Measurements from ENCODE around the gene USP25. TPM values are rescaled to one million over a fixed set of nuclear protein-coding genes. Genes with fewer than 3 reads are reported as not detected.

Gene USP25
- total RNA-seq, 4 donors from 2014 or later, result 42.4 to 67.4 (median 49.8) TPM

DNA sequence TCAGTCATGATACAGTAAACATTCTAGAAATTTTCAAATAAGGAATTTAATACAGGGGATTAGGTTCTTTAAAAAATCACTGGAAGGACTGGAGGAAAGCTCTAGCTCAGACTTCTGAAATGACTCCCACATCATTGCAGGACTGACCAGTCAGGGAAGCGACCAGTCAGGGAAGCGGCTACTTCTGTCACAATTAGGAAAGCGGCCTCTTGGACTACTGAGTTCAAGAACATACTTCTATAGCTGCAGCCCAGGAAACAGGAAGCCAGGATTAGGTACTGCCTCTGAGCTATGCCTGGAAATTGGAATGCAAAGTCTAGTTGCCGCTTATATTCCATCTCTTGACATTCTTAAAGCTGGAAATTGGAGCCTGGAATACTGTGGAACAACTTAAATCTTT is 45.5 kb downstream of the USP25 start:
- Histone ChIP-seq H3K27me3 (no peaks in the 10 kb centered on the region), H3K4me1 (no peaks in the 10 kb centered on the region), H3K4me3 (replicated peaks in 1 of 3) (no peak overlapping the region), H3K27ac (no peak overlapping the region), H3K36me3 (no peaks in the 10 kb centered on the region), H3K9me3 (no peaks in the 10 kb centered on the region)
- WGBS, 2 donors, result 96 to 97% methylated on average over 4 of the region's 4 CpGs
- DNase-seq, result no peak
- TF ChIP-seq POLR2A (IDR thresholded peaks at IDR 0.05), result no peak
- TF ChIP-seq, protein P1, sequence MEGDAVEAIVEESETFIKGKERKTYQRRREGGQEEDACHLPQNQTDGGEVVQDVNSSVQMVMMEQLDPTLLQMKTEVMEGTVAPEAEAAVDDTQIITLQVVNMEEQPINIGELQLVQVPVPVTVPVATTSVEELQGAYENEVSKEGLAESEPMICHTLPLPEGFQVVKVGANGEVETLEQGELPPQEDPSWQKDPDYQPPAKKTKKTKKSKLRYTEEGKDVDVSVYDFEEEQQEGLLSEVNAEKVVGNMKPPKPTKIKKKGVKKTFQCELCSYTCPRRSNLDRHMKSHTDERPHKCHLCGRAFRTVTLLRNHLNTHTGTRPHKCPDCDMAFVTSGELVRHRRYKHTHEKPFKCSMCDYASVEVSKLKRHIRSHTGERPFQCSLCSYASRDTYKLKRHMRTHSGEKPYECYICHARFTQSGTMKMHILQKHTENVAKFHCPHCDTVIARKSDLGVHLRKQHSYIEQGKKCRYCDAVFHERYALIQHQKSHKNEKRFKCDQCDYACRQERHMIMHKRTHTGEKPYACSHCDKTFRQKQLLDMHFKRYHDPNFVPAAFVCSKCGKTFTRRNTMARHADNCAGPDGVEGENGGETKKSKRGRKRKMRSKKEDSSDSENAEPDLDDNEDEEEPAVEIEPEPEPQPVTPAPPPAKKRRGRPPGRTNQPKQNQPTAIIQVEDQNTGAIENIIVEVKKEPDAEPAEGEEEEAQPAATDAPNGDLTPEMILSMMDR (IDR thresholded peaks at IDR 0.05), result no peak
- intact Hi-C loops (cut with DNase I), result no loop called here

GRCh38 chr21:15775981-15776380 is 46.2 kb downstream of the USP25 start:
- intact Hi-C loops (cut with DNase I), result no loop called here
- no peak overlapping the region for H3K27ac ChIP-seq
- DNase-seq, result no peak
- no peaks in the 10 kb centered on the region for H3K36me3 ChIP-seq
- H3K4me3 ChIP-seq (replicated peaks in 1 of 3), result no peak overlapping the region
- no peaks in the 10 kb centered on the region for H3K4me1 ChIP-seq
- TF ChIP-seq POLR2A (IDR thresholded peaks at IDR 0.05), result no peak
- TF ChIP-seq, protein P1 (IDR thresholded peaks at IDR 0.05), result no peak
- no peaks in the 10 kb centered on the region for H3K27me3 ChIP-seq
- H3K9me3 ChIP-seq, result no peaks in the 10 kb centered on the region

DNA sequence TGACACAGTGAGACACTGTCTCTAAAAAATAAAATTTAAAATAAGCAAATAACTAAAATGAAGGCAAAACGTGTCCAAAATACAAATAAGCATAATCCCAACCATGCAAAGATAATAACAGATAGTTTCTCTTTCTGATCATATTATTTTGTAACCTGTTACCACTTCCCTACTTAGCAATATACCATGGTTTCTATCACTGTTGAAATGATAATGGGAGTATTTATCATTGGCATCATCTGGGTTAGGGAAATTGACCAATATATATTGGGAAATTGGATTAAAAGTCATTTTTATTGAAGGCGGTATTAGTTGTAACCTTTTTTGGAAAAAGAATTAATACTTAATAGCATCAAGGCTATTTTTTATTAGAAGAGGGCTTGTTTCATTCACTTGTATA is 47.0 kb downstream of the USP25 start:
- Histone ChIP-seq H3K27ac (no peak overlapping the region), H3K9me3 (no peaks in the 10 kb centered on the region), H3K4me3 (replicated peaks in 1 of 3) (no peak overlapping the region), H3K27me3 (no peaks in the 10 kb centered on the region), H3K4me1 (no peaks in the 10 kb centered on the region), H3K36me3 (peaks cover 3 to 5% of the 10 kb centered on the region in 2 donors)
- intact Hi-C loops (cut with DNase I), result no loop called here
- TF ChIP-seq, protein P1 (IDR thresholded peaks at IDR 0.05), result no peak
- TF ChIP-seq POLR2A (IDR thresholded peaks at IDR 0.05), result no peak
- 87 to 91% methylated on average over 2 of the region's 2 CpGs for WGBS, 2 donors
- DNase-seq, result no peak

DNA sequence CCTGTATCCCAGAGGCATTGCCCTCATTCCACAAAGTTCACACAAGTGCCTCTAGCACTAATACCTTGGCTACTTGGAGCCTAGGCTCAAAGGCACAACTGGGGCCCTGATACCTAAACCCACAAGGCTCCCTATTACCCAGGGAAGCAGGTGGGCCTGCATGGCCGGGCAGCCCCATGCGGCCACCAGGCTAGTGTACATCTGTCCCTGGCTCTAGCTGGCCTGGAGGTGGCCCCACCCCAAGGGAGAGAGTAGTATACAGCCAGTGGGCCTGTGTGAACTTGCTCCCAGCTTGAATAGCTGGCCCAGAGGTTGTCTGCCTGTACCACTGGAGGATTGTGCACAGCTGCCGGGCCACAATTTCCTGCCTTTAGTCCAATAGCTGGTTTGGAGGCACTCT is 52.2 kb downstream of the USP25 start:
- no peak overlapping the region for H3K4me3 ChIP-seq (replicated peaks in 1 of 3)
- peaks cover 6 to 15% of the 10 kb centered on the region in 2 donors for H3K36me3 ChIP-seq
- H3K4me1 ChIP-seq, result no peaks in the 10 kb centered on the region
- no peak for TF ChIP-seq POLR2A (IDR thresholded peaks at IDR 0.05)
- TF ChIP-seq, protein P1 (IDR thresholded peaks at IDR 0.05), result no peak
- H3K27me3 ChIP-seq, result no peaks in the 10 kb centered on the region
- intact Hi-C loops (cut with DNase I), result no loop called here
- 100% methylated on average over 2 to 3 of the region's 3 CpGs for WGBS, 2 donors
- H3K27ac ChIP-seq, result no peak overlapping the region
- no peak for DNase-seq
- H3K9me3 ChIP-seq, result no peaks in the 10 kb centered on the region

GRCh38 chr21:15788847-15789523 is 59.2 kb downstream of the USP25 start:
- Histone ChIP-seq H3K27ac (no peak overlapping the region), H3K4me3 (replicated peaks in 1 of 3) (no peak overlapping the region), H3K9me3 (no peaks in the 10 kb centered on the region), H3K4me1 (no peaks in the 10 kb centered on the region), H3K27me3 (no peaks in the 10 kb centered on the region), H3K36me3 (no peaks in the 10 kb centered on the region)
- intact Hi-C loops (cut with DNase I), result no loop called here
- TF ChIP-seq POLR2A (IDR thresholded peaks at IDR 0.05), result no peak
- TF ChIP-seq, protein P1 (IDR thresholded peaks at IDR 0.05), result no peak
- WGBS, 2 donors, result 88 to 89% methylated on average over 4 of the region's 4 CpGs
- no peak for DNase-seq
